ENCODE data around the gene FTSJ3.
"Not testable (repeated sequence)": the region's sequence is repeated elsewhere in the genome, so short reads cannot be mapped to it uniquely, and the experiment has no call there.

Gene FTSJ3

DNA sequence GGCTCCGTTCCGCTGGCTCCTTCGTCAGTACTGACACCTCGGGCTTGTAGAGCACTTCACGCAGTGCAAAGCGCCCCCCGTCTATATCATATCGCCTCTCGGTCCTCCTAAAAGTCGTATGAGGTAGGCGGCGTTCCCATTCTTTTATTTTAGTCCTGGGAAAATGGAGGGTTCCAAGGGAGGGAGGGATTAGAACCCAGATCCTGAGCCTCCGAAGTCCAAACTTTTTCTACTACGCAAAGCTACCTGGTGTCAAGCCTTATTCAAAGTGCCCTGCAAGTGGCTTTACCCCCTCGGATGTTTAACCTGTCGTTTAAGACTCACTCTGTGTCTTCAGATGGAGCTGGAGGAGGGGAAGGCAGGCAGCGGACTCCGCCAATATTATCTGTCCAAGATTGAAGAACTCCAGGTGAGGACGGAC is 348 bp upstream of the FTSJ3 start:
- no peak for DNase-seq (ENCODE audit: low read depth)

GRCh38 chr17:63826468-63827001 is 928 bp downstream of the FTSJ3 start:
- no peak for DNase-seq (ENCODE audit: low read depth)

GRCh38 chr17:63824362-63824761 is 3.1 kb downstream of the FTSJ3 start:
- DNase-seq (ENCODE audit: low read depth) = no peak

- no peak for DNase-seq (ENCODE audit: low read depth)
Measured at GRCh38 chr17:63823659-63824331, 3.7 kb downstream of the FTSJ3 start.

- DNase-seq (ENCODE audit: low read depth) = no peak
Measured at GRCh38 chr17:63822537-63822936, 4.9 kb downstream of the FTSJ3 start.

GRCh38 chr17:63821804-63822203 is 5.7 kb downstream of the FTSJ3 start:
- no peak for DNase-seq (ENCODE audit: low read depth)

- DNase-seq (ENCODE audit: low read depth) = no peak
Measured at GRCh38 chr17:63820963-63821561, 6.4 kb downstream of the FTSJ3 start.

DNA sequence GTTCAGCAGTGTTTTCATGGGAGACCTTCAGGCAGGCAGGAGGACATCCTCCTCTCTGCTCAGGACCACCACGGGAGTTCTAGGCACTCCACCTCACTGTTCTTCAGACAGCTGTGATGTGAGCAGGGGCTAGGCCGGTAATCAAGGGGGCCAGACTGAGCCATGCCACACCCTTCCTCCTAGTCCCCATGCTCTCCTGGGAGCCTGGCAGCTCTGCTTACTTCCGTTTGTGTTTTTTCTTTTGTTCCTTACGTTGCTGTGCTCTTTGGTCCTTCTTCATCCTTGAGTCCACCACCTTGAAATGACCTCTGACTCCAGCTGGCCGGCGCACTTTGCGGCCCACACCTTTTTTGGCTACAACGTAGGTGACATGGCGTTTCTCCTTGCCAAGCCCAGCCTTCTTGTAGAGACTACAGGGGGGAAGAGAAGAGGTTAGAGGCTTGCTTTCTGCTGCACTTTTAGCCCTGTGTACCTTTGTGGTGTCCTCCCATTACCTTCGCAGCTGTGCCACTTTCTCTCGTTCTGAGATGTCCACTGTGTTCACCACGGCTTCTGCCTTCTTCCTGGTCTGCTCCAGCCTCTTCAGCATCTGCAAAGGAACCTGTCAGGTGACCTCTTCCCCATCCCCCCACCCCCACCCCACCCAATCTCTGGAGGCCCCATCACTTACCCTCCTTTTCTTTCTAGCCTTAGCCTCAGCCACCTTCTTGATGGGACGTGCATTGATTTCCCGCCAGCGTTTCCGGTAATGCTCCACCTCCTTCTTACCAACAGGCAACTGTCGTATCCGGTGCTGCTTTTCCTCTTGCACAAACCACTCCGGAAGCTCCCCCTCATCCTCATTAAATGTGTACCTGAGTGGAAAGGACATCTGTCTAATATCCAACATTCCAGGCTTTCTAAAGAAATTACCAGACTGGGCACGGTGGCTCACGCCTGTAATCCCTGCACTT is 7.6 kb downstream of the FTSJ3 start:
- DNase-seq (ENCODE audit: low read depth) = no peak

GRCh38 chr17:63819131-63819530 is 8.3 kb downstream of the FTSJ3 start:
- no peak for DNase-seq (ENCODE audit: low read depth)

- DNase-seq (ENCODE audit: low read depth) = no peak
Measured at GRCh38 chr17:63817736-63818385, 9.6 kb downstream of the FTSJ3 start.

DNA sequence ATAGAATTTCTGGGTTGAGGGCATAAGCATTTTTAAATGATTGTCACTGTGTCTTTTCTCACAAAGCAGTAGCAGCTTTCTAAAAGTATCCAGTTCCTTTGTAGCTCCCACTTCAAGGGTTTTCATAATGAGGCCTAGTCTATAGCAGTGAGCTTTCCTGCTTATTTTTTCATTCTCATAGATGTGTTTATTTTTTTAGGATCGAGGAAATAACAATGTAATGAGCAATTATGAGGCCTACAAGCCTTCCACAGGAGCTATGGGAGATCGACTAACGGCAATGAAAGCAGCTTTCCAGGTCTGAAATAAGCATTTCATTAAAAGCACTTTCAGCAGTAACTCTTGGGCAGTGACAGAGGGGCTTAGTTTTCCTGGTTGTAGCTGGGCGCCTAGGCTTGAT is 10.8 kb downstream of the FTSJ3 start:
- DNase-seq (ENCODE audit: low read depth) = no peak

GRCh38 chr17:63816123-63816522 is 11.3 kb downstream of the FTSJ3 start:
- DNase-seq (ENCODE audit: low read depth) = no peak

GRCh38 chr17:63809970-63810369 is 17.5 kb downstream of the FTSJ3 start:
- DNase-seq (ENCODE audit: low read depth) = no peak

DNA sequence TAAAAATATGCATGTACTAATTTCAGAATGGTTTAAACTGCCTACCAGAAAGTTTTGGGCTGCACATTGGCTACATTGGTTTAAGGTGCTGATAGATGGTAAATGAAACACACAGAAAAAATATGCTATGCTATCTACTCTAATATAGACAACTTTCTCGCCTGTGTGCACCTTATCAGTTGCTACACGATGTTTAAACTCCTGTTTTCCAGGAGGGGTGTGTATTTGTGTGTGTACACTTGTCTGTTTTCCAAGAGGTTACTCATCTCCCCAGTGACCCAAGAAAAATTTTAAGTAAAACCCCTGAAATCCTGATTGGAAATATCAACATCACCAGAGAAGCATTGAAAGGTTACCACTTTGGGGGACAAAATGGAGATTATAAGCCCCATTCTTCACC is 21.9 kb downstream of the FTSJ3 start:
- no peak for DNase-seq (ENCODE audit: low read depth)

DNA sequence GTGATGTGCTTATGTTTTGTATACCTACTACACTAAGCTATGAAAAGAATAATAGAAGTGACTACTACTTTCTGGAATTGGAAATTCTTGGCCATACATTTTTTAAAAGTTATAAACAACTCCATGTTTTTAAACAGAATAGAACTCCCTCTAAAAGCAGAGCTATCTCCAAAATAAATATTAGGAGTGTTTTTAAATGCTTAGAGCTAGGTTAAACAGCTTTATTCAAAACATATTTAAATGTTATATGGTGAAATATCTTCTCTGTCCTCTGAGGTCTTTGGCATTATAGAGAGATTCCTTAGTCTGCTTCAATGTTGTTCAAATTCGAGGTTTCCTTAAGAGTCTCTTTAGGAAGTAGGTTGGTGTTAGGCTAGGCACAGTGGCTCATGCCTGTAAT is 23.1 kb downstream of the FTSJ3 start:
- no peak for DNase-seq (ENCODE audit: low read depth)

DNA sequence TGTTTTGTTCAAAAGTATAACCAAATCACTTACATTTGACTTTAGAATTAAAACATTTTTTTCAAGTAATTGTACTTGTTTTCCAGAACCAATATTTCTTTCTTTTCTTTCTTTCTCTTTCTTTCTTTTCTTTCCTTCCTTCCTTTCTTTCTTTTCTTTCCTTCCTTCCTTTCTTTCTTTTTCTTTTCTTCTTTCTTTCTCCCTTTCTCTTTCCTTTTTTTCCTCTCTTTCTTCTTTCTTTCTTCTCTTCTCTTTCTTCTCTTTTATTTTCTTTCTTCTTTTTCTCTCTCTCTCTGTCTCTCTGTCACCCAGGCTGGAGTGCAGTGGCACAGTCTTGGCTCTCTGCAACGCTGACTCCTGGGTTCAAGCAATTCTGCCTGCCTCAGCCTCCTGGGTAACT is 26.7 kb downstream of the FTSJ3 start:
- no peak for DNase-seq (ENCODE audit: low read depth)

- DNase-seq (ENCODE audit: low read depth) = no peak
Measured at GRCh38 chr17:63798572-63799106, 28.8 kb downstream of the FTSJ3 start.

GRCh38 chr17:63796375-63796774 is 31.1 kb downstream of the FTSJ3 start:
- not testable (repeated sequence) for DNase-seq (ENCODE audit: low read depth)

GRCh38 chr17:63792055-63792729 is 35.3 kb downstream of the FTSJ3 start:
- DNase-seq (ENCODE audit: low read depth) = no peak

GRCh38 chr17:63790057-63790456 is 37.4 kb downstream of the FTSJ3 start:
- no peak for DNase-seq (ENCODE audit: low read depth)

All from stimulated activated CD8-positive, alpha-beta memory T cell treated with anti-CD3 and anti-CD28 coated beads, Interleukin-7, amount 100 ng/mL, for 24 hours (primary cell).